ENCODE data around the gene CGNL1.

Gene CGNL1

GRCh38 chr15:57552678-57553334, 176.5 kb downstream of the CGNL1 start:
- no peak for DNase-seq

- DNase-seq: no peak
These were observed 177.2 kb downstream of the CGNL1 start for GRCh38 chr15:57553526-57553925.

GRCh38 chr15:57554063-57554811, 177.9 kb downstream of the CGNL1 start:
- DNase-seq: no peak

- no peak for DNase-seq
These were observed 178.5 kb downstream of the CGNL1 start for GRCh38 chr15:57554812-57555179.

- DNase-seq: no peak
These were observed 179.0 kb downstream of the CGNL1 start for GRCh38 chr15:57555270-57555669.

- DNase-seq: no peak
These were observed 179.7 kb downstream of the CGNL1 start for GRCh38 chr15:57556040-57556439.

GRCh38 chr15:57557267-57557666, 181.0 kb downstream of the CGNL1 start:
- no peak for DNase-seq

- DNase-seq: no peak
These were observed 181.5 kb downstream of the CGNL1 start for GRCh38 chr15:57557810-57558209.

GRCh38 chr15:57559875-57560274, 183.6 kb downstream of the CGNL1 start:
- DNase-seq: no peak

GRCh38 chr15:57561041-57561711, 184.9 kb downstream of the CGNL1 start:
- no peak for DNase-seq

- DNase-seq: no peak
These were observed 186.0 kb downstream of the CGNL1 start for GRCh38 chr15:57562196-57562769.

- no peak for DNase-seq
These were observed 187.1 kb downstream of the CGNL1 start for GRCh38 chr15:57563416-57563815.

- DNase-seq: no peak
These were observed 189.0 kb downstream of the CGNL1 start for GRCh38 chr15:57565311-57565710.

GRCh38 chr15:57566834-57567233, 190.5 kb downstream of the CGNL1 start:
- no peak for DNase-seq

GRCh38 chr15:57567891-57568290, 191.6 kb downstream of the CGNL1 start:
- DNase-seq: no peak

GRCh38 chr15:57568299-57568698, 192.0 kb downstream of the CGNL1 start:
- no peak for DNase-seq

GRCh38 chr15:57570340-57570739, 194.0 kb downstream of the CGNL1 start:
- no peak for DNase-seq

- DNase-seq: no peak
These were observed 194.7 kb downstream of the CGNL1 start for GRCh38 chr15:57570994-57571393.

- DNase-seq: no peak
These were observed 195.4 kb downstream of the CGNL1 start for GRCh38 chr15:57571725-57572124.

GRCh38 chr15:57572468-57572867, 196.2 kb downstream of the CGNL1 start:
- no peak for DNase-seq

- no peak for DNase-seq
These were observed 196.8 kb downstream of the CGNL1 start for GRCh38 chr15:57573151-57573550.

- no peak for DNase-seq
These were observed 199.1 kb downstream of the CGNL1 start for GRCh38 chr15:57575363-57575762.

- DNase-seq: no peak
These were observed 202.1 kb downstream of the CGNL1 start for GRCh38 chr15:57578288-57578900.
